Prostate gland (tissue), 2 donors: ENCODE results near the gene TMEM132A.
"Not testable (repeated sequence)": the region's sequence is repeated elsewhere in the genome, so short reads cannot be mapped to it uniquely, and the experiment has no call there.

Source experiments
- POLR2A ChIP-seq: fragments of 450-650 bp; IDR thresholded peaks from one replicate; pipeline ENCODE4 v1.6.1; 2016; ENCODE audit warnings: antibody characterized with exemption, mild to moderate bottlenecking
- POLR2AphosphoS5 ChIP-seq: sonication (generic); formaldehyde crosslinking; IDR thresholded peaks from one replicate; pipeline ENCODE4 v1.6.1; 2017; ENCODE audit warnings: antibody characterized with exemption
- TF ChIP-seq, protein P1 (sequence below), 4 experiments: fragments of 200-600 bp in 2 of 4; fragments of 450-650 bp in 2 of 4; sonication (generic) in 2 of 4; IDR thresholded peaks; 1 replicate in 3 of 4; 2 replicates in 1 of 4; pipeline ENCODE4 v1.5.1; 2016 to 2019; ENCODE audit warnings: antibody characterized with exemption in 4 of 4, mild to moderate bottlenecking in 2 of 4, moderate library complexity in 2 of 4

DNA sequence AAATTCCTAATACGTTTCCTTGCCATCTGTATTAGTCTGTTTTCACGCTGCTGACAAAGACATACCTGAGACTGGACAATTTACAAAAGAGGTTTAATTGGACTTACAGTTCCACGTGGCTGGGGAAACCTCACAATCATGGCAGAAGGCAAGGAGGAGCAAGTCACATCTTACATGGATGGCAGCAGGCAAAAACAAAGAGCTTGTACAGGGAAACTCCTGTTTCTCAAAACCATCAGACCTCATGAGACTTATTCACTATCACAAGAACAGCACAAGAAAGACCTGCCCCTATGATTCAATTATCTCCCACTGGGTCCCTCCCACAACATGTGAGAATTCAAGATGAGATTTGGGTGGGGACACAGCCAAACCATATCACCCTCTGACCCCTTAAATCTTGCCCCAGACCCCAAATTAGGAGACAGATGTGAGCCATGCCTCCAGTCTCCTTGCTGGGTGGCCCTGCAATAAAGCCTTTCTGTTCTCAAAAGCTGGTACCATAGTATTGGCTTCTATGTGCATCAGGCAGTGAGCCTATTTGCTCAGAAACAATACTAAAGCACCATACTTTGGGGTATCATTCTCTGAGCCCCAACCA, 14.5 kb upstream of the TMEM132A start:
- TF ChIP-seq, protein P1, sequence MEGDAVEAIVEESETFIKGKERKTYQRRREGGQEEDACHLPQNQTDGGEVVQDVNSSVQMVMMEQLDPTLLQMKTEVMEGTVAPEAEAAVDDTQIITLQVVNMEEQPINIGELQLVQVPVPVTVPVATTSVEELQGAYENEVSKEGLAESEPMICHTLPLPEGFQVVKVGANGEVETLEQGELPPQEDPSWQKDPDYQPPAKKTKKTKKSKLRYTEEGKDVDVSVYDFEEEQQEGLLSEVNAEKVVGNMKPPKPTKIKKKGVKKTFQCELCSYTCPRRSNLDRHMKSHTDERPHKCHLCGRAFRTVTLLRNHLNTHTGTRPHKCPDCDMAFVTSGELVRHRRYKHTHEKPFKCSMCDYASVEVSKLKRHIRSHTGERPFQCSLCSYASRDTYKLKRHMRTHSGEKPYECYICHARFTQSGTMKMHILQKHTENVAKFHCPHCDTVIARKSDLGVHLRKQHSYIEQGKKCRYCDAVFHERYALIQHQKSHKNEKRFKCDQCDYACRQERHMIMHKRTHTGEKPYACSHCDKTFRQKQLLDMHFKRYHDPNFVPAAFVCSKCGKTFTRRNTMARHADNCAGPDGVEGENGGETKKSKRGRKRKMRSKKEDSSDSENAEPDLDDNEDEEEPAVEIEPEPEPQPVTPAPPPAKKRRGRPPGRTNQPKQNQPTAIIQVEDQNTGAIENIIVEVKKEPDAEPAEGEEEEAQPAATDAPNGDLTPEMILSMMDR (IDR thresholded peaks at IDR 0.05) = not testable (repeated sequence)
- TF ChIP-seq POLR2A, POLR2AphosphoS5: not testable (repeated sequence)
